GM21526 (cell line): ENCODE measurements around the gene KLRC4.
"Not testable (repeated sequence)": the region's sequence is repeated elsewhere in the genome, so short reads cannot be mapped to it uniquely, and the experiment has no call there.

ENCODE experiments used
- ATAC-seq: cut with Tn5 transposase; IDR thresholded peaks from one replicate; pipeline ENCODE4 v1.9.1; 2021; ENCODE audit warnings: moderate library complexity; ENCODE audit not compliant: unreplicated experiment, low FRiP score

The KLRC4 gene, protein sequence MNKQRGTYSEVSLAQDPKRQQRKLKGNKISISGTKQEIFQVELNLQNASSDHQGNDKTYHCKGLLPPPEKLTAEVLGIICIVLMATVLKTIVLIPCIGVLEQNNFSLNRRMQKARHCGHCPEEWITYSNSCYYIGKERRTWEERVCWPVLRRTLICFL

DNA sequence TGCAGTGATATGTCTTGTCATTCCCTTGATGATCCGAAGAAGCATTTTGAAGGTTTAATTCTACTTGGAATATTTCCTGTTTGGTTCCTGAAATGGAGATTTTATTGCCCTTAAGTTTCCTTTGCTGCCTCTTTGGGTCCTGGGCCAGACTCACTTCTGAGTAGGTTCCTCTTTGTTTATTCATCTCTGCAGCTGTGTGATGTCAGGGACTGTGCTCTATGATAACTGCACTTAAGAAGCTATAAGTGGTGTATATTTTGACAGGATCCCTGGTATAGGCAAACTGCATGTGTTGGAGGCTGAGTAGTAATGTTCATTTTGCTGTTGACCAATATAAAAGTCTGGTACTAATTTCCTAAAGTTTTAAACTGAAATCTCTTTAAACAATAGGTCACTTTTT lies at the start of gene KLRC4:
KLRC4 (minus strand) TSS at position 366 of the 400 bp plus-strand sequence; CDS start at position 184, 182 bp downstream.
- ATAC-seq, result no peak

DNA sequence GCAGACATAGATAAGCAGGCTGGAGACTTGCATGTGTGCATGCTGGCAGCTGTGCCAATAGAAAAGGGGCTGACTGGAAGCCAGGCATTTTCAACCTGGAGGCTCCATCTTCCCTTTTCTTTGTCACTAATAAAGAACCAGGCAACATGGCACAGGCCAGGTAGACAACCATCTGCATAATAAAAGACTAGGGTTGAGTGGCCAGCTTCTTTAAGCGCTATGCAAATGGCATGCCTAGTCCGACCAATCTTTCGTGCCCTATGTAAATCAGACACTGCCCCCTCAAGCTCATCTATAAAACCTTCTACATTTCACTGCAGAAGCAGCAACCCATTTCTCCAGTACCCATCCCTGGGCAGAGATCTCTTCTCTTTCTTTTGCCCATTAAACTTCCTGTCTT lies 48.2 kb upstream of the KLRC4 start:
- ATAC-seq, result no peak

DNA sequence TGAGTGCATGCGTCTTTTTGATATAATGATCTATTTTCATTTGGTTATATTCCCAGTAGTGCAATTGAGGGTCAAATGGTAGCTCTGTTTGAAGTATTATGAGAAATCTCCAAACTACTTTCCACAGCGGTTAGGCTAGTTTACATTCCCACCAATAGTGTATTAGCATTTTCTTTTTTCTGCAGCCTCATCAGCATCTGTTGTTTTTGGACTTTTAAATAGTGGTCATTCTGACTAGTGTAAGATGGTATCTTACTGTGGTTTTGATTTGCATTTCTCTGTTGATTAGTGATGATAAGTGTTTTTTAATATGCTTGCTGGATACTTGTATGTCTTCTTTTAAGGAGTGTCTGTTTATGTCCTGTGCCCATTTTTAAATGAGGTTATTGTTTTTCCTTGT lies 47.3 kb upstream of the KLRC4 start:
- no peak for ATAC-seq

DNA sequence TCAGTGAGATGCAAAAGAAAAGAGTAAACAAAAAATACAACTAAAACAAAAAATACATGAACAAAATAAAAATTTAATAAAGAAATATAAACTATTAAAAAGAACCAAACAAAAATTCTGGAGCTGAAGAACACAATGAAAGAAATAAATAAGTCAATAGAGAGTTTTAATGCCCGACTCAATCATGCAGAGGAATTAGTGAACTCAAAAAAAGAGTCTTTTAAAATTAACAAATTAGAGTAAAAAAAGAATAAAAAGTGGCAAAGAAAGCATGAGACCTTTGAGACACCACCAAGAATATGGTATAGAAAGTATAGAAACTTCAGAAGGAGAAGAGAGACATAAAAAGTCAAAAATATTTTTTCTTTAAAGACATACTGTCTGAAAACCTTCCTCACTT lies 46.2 kb upstream of the KLRC4 start:
- no peak for ATAC-seq

DNA sequence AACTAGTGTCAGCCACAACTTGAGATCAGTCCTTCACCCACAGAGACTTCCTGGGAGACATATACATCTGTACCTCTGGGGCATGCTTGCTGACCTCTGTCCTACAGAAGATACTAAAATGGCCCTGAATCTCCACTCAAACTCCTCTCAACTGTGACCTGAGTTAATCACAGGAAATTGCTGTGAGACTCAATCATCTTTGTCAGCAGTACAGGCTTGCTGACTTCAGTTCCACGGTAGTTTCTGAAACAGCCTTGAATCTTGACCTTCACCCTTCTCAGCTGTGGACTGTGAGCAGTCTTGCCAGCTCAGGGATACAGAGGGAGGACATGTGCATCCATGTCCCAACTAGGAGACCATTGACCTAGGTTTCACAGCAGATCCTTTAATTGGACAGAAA lies 45.0 kb upstream of the KLRC4 start:
- ATAC-seq, result no peak

DNA sequence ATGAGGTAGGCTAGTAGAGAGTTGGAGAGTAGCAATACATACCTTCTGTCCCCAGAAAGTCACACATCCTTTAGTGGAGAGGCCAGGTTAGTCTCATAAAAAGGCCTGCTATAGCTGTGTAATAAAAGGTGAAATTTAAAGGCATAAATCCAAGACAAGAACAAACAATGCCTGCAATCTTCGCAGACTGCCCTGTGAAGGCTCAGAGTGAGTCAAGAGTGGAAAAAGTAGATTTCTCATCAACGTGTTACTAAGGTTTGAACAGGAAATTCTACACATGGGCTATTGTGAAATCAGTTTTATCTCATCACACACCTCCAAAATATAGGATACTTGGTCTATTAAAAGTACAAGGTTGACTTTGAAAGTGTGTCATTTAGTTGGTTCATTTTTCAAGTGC lies 43.6 kb upstream of the KLRC4 start, which contains the start of gene KLRC1:
KLRC1 (minus strand) TSS at position 222 of the 400 bp plus-strand sequence. CDS start 2,221 bp downstream, outside the sequence.
- ATAC-seq, result no peak

DNA sequence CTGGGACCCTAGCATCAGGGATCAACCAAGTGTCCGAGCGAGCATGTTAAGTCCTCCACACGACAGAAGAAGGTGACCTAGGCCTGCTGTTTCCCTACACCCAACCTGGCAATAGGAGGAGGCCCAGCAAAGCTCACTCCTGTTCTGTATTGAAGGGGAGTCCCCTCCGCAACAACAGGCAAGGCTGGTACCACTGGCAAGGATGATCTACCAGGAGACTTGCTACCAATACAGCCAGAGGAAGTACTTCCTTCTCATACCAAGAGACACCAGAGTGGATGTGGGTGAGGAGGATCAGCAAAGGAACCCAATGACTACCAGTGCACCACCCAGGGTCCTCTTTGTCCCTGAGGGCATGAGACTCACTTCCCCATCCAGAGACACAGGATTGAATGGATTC lies 38.7 kb upstream of the KLRC4 start:
- no peak for ATAC-seq

DNA sequence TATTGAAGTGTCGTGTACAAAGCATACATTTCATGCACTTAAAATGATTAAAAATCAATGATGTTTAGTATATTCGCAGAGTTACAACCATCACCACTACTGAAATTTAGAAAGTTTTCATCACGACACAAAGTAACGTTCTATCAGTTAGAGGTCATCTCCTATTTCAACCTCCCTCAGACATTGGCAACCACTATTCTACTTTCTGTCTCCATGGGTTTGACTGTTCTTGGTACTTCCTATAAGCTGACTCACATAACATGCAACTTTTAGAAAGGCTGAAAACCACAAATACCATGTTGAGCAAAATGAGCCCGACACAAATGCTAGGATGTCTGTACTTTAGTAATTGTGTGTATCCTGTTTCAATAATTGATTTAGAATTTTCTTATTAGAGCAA lies 36.5 kb upstream of the KLRC4 start:
- ATAC-seq, result not testable (repeated sequence)

DNA sequence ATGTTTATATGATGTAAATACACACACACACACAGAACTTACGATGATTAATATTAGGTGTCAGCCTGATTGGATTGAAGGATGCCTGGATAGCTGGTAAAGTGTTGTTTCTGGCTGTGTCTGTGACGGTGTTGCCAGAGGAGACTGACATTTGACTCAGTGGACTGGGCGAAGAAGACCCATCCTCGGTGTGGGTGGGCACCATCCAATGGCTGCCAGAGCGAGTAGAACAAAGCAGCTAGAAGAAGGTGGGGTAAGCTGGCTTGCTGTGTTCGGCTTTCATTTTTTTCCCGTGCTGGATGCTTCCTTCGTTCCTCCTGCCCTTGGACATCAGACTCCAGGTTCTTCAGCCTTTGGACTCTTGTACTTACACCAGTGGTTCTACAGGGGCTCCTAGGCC lies 31.6 kb upstream of the KLRC4 start:
- ATAC-seq, result not testable (repeated sequence)

DNA sequence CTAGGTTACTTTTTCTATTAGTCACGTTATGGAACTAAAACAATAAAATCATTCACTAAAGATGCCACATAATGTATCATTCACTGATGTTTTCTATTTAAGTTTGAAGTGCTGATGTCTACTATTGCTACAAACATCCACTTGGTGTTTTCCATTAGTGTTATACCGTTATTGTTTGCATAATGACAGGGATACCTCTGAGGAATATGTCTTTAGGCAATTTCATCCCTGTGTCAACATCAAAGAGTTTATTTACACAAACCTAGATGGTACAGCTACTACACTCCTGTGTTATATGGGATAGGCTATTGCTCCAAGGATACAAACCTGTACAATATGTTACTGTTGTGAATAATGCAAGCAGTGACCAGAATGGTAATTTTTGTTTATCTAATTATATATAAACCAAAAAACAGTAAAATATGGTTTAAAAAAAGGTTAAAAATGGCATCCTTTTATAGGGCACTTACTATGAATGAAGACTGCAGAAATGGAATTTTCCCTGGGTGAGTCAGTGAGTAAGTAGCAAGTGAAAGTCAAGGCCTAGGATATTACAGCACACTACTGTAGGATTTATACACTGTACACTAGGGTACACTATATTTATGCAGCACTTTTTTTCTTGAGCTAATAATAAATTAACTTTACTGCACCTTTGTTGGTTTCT lies 30.2 kb upstream of the KLRC4 start:
- not testable (repeated sequence) for ATAC-seq

DNA sequence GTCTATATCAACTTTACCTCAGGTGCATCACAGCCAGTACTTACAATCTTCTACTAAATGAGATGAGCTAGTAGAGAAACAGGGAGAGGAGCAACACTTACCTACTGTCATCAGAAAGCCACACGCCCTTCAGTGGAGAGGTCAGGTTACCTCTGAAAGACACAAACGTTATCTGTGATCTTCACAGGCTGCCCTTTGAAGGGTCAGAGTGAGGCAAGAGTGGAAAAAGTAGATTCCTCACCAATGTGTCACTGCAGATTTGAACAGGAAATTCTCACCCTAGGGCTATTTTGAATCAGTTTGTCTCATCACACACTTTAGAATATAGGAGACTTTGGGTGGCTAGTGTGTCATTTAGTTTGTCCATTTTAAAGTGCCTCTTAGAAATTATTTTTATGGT lies 28.0 kb upstream of the KLRC4 start:
- ATAC-seq, result not testable (repeated sequence)

DNA sequence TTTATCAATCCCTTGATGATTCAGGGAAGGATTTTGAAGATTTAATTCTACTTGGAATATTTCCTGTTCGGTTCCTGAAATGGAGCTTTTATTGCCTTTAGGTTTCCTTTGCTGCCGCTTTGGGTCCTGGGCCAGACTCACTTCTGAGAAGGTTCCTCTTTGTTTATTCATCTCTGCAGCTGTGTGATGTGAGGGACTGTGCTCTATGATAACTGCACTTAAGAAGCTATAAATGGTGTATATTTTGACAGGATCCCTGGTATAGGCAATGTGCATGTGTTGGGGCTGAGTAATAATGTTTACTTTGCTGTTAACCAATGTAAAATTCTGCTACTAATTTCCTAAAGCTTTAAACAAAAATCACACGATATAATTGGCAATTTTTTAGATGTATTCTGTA lies 26.3 kb upstream of the KLRC4 start, which contains the start of gene KLRC2:
KLRC2 (minus strand) TSS at position 195 of the 400 bp plus-strand sequence; CDS start at position 171, 24 bp downstream.
- not testable (repeated sequence) for ATAC-seq

DNA sequence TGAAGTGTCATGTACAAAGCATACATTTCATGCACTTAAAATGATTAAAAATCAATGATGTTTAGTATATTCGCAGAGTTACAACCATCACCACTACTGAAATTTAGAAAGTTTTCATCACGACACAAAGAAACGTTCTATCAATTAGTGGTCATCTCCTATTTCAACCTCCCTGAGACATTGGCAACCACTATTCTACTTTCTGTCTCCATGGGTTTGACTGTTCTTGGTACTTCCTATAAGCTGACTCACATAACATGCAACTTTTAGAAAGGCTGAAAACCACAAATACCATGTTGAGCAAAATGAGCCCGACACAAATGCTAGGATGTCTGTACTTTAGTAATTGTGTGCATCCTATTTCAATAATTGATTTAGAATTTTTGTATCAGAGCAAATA lies 21.1 kb upstream of the KLRC4 start:
- ATAC-seq, result not testable (repeated sequence)

DNA sequence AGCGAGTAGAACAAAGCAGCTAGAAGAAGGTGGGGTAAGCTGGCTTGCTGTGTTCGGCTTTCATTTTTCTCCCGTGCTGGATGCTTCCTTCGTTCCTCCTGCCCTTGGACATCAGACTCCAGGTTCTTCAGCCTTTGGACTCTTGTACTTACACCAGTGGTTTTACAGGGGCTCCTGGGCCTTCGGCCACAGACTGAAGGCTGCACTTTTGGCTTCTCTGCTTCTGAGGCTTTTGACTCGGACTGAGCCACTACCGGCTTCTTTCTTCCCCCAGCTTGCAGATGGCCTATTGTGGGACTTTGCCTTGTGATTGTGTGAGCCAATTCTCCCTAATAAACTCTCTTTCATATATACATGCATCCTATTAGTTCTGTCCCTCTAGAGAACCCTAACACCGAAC lies 16.4 kb upstream of the KLRC4 start:
- not testable (repeated sequence) for ATAC-seq

DNA sequence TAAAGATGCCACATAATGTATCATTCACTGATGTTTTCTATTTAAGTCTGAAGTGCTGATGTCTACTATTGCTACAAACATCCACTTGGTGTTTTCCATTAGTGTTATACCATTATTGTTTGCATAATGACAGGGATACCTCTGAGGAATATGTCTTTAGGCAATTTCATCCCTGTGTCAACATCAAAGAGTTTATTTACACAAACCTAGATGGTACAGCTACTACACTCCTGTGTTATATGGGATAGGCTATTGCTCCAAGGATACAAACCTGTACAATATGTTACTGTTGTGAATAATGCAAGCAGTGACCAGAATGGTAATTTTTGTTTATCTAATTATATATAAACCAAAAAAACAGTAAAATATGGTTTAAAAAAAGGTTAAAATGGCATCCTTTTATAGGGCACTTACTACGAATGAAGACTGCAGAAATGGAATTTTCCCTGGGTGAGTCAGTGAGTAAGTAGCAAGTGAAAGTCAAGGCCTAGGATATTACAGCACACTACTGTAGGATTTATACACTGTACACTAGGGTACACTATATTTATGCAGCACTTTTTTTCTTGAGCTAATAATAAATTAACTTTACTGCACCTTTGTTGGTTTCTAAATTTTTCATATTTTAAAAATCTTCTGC lies 14.8 kb upstream of the KLRC4 start:
- ATAC-seq, result not testable (repeated sequence)

DNA sequence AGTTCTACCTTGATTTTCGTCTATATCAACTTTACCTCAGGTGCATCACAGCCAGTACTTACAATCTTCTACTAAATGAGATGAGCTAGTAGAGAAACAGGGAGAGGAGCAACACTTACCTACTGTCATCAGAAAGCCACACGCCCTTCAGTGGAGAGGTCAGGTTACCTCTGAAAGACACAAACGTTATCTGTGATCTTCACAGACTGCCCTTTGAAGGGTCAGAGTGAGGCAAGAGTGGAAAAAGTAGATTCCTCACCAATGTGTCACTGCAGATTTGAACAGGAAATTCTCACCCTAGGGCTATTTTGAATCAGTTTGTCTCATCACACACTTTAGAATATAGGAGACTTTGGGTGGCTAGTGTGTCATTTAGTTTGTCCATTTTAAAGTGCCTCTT lies 12.6 kb upstream of the KLRC4 start:
- ATAC-seq, result not testable (repeated sequence)

DNA sequence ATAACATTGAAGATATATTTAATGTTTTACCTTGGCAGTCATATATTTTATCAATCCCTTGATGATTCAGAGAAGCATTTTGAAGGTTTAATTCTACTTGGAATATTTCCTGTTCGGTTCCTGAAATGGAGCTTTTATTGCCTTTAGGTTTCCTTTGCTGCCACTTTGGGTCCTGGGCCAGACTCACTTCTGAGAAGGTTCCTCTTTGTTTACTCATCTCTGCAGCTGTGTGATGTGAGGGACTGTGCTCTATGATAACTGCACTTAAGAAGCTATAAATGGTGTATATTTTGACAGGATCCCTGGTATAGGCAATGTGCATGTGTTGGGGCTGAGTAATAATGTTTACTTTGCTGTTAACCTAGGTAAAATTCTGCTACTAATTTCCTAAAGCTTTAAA lies 10.8 kb upstream of the KLRC4 start, which contains the start of gene KLRC3:
KLRC3 (minus strand) TSS at position 262 of the 400 bp plus-strand sequence; CDS start at position 217, 45 bp downstream.
- ATAC-seq, result not testable (repeated sequence)

DNA sequence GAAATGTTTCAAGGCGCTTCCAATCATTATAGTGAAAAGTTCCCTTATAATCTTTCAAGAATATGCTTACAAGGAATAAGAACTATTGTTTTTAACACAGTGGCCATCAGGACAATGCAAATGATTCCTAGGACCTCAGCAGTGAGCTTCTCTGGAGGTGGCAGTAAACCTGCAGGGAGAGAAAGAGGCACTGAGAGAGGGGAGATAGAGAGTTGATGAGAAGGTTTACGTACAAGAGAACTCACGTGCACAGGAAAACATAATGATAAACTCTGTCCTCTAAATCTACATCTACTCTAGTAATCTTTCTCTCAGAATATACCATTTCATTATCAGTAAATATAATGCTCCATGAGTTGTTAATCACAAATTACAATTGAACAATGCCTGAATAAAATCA lies 715 bp downstream of the KLRC4 start:
- no peak for ATAC-seq

DNA sequence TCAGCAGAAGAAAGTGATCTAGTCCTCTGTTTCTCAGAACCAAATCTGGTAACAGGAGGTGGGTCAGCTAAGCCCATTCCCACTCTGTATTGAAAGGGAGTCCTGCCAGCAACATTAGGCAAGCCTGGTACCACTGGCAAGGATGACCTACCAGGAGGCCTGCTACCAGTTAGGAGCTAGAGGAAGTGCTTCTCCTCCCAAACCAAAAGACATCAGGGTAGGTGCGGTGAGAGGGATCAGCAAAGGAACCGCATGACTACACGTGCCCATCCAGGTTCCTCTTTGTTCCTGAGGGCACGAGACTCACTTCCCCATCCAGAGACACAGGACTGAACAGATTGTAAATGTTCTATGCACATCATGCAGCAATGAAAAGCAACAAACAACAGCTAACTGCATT lies 2.8 kb downstream of the KLRC4 start:
- ATAC-seq, result no peak

DNA sequence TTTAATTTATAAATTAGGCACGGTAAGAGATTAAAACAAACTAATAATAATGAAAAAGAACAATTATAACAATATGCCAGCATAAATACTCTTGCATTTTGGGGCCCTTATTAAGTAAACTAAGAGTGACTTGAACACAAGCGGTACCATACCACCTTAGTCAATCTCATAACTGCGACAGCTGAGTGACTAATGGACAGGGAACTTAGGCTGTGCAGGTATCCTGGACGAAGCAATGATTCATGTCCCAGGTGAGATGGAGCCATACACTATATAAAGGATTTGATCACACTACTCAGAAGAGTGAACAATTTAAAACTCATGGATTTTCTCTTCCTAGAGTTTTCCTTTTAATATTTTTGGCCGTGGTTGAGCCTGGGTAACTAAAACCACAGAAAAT lies 4.3 kb downstream of the KLRC4 start:
- no peak for ATAC-seq

DNA sequence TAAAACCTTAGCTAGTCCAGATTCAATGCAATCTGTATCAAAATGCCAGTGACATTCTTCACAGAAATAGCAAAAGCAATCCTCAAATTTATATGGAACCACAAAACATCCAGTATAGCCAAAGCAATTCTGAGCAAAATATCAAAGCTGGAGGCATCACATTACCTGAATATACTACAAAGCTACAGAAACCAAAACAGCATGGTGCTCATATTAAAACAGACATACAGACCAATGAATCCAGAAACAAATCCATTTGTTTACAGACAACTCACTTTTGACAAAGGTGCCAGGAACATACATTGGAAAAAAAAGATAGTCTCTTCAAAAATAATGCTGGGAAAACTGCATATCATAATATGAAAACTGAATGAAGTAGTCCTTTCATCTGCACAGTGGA lies 4.8 kb downstream of the KLRC4 start:
- ATAC-seq, result no peak

DNA sequence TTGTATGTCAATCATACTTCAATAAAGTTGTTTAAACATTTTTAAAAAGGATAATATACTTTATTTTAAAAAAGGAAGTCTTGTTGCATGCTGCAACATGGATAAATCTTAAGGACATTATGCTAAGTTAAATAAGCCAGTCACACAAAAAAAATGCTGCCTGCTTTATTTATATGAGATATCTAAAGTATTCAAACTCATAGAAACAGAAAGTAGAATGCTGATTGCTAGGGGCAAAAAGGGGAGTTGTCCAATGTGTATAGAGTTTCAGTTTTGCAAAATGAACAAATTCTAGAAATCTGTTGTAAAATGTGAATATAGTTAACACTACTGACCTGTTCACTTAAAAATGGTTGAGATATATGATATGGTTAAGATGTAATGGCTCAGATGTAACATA lies 8.7 kb downstream of the KLRC4 start:
- ATAC-seq, result no peak
